Measurements from ENCODE around the gene SNX8. TPM values are rescaled to one million over a fixed set of nuclear protein-coding genes. Genes with fewer than 3 reads are reported as not detected.

Gene SNX8
- total and polyA plus RNA-seq, 9 of the 15 experiments (the other 6 are each of a cell fraction or from before 2014, with no cell fraction given), result 2.7 to 51.6 (median 16.9) TPM

GRCh38 chr7:2288503-2288902, 25.7 kb downstream of the SNX8 start:
- FAIRE-seq, result no peak
- 86% methylated on average over 8 of the region's 8 CpGs for WGBS (ENCODE audit: insufficient coverage, low coverage, missing lambda C conversion rate)
- no TSS peak for BruUV-seq (replicated peaks)

More at GRCh38 chr7:2288503-2288902, 25.7 kb downstream of the SNX8 start:
- Histone ChIP-seq H4K20me1 (replicated peaks; ENCODE audit: control insufficient read depth, insufficient read depth, low read length) (no peaks in the 10 kb centered on the region), H3K4me1 (replicated peaks in 1 of 2; ENCODE audit: control insufficient read depth in 2 of 2, insufficient read depth in 2 of 2, low read length in 2 of 2) (peaks cover 3% of the 10 kb centered on the region in 2 experiments; a peak in 4 of 5 replicates), H3K9ac (ENCODE audit: insufficient read depth in 1 of 2, low read depth in 2 of 2, low read length in 2 of 2) (no peak overlapping the region), H3K79me2 (ENCODE audit: control insufficient read depth, insufficient read depth, low read length) (peaks cover 6% of the 10 kb centered on the region), H3K27ac (ENCODE audit: extremely low read depth, low read depth, low read length) (no peak overlapping the region), H3K4me3 (no peak overlapping the region), H2AFZ (ENCODE audit: low read depth, low read length) (no peak overlapping the region), H3K4me2 (ENCODE audit: insufficient read depth, low read length) (no peak overlapping the region), H3K9me3 (replicated peaks; ENCODE audit: control insufficient read depth, insufficient read depth, low read depth, low read length) (no peaks in the 10 kb centered on the region), H3K27me3 (ENCODE audit: control insufficient read depth in 2 of 2, insufficient read depth in 2 of 2, low read length in 2 of 2) (no peaks in the 10 kb centered on the region), H3K9me1 (ENCODE audit: control insufficient read depth, insufficient read depth, low read length) (no peaks in the 10 kb centered on the region), H3K36me3 (ENCODE audit: control insufficient read depth, insufficient read depth, low read length) (peaks cover 10% of the 10 kb centered on the region; the same call in 2 of the 3 replicates)
- in situ Hi-C loops (cut with MboI), result no loop called here
- CTCF ChIA-PET (ENCODE audit: low intra/inter-chr PET ratio), result no interaction called here
- ATAC-seq, result no peak
- intact Hi-C loops (cut with micrococcal nuclease), result no loop called here
- no peak for DNase-seq (ENCODE audit: extremely low read depth in 1 of 4, low spot score in 3 of 4)
- POLR2A ChIA-PET, result interaction anchor here (0.7 kb wide), 1 partner anchor 24 kb away, joined by 3 read pairs; no protein-coding TSS in a partner anchor
- TF ChIP-seq HNRNPL (IDR thresholded peaks at IDR 0.05; ENCODE audit: low read depth, low read length), result no peak
- no peak for TF ChIP-seq MLX (CRISPR knock-in tag; conservative IDR thresholded peaks at IDR 0.05)
- no peak for TF ChIP-seq GABPB1 (CRISPR knock-in tag; IDR thresholded peaks at IDR 0.05)
- no peak for TF ChIP-seq BHLHE40 (IDR thresholded peaks at IDR 0.05; ENCODE audit: low read length)
- TF ChIP-seq ZNF263 (CRISPR knock-in tag; IDR thresholded peaks at IDR 0.05; ENCODE audit: borderline replicate concordance), result no peak
- TF ChIP-seq ESRRA (IDR thresholded peaks at IDR 0.05; ENCODE audit: borderline replicate concordance, low read depth), result no peak
- TF ChIP-seq HIVEP1 (CRISPR knock-in tag; IDR thresholded peaks at IDR 0.05), result no peak
- no peak for TF ChIP-seq ZNF512 (tag; IDR thresholded peaks at IDR 0.05)
- TF ChIP-seq E2F8 (IDR thresholded peaks at IDR 0.05; ENCODE audit: low read depth, partially characterized antibody), result no peak
- TF ChIP-seq NFXL1 (CRISPR knock-in tag; IDR thresholded peaks at IDR 0.05), result no peak
- no peak for TF ChIP-seq MYBL2 (IDR thresholded peaks at IDR 0.05; ENCODE audit: low read depth)
- no peak for TF ChIP-seq MYBL2 (CRISPR knock-in tag; IDR thresholded peaks at IDR 0.05; ENCODE audit: borderline replicate concordance)

Data from K562 (cell line).